Measurements from ENCODE around the gene GPX2.
A peak's percentile ranks its signal among the peaks of the same experiment; 100 is the strongest.

The GPX2 gene

GRCh38 chr14:64939817-64940190, 2.7 kb downstream of the GPX2 start:
- DNase-seq (ENCODE audit: low read depth), result no peak

DNA sequence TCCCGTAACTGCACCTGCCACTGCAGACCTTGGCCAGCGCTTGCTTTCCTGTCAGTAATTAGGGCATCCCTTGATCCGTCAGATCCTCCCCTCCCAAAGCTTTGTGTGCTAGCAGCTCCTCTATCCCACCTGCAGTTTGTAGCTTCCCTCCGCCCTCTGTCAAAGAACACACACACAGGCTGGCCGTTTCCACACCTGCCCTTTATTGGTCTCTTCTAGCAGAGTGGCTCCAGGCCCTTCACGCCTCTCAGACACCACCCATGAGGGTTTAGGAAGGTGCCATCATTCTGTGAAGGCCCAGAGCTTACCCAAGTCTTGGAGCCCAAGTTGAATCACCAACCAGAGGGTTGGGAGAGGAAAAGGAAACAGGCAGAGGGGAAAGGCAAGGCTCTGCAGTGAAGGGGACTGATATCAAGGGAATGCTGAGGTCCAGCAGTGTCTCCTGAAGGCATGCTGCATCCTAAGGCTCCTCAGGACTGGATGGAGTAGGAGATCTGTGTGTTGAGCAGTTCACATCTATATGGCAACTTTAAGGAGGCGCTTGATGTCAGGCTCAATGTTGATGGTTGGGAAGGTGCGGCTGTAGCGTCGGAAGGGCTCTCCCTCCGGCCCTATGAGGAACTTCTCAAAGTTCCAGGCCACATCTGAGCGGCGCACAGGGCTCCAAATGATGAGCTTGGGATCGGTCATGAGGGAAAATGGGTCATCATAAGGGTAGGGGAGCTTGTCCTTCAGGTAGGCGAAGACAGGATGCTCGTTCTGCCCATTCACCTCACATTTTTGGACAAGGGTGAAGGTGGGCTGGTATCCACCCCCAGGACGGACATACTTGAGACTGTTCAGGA, 3.4 kb downstream of the GPX2 start:
- DNase-seq (ENCODE audit: low read depth), result no peak

DNA sequence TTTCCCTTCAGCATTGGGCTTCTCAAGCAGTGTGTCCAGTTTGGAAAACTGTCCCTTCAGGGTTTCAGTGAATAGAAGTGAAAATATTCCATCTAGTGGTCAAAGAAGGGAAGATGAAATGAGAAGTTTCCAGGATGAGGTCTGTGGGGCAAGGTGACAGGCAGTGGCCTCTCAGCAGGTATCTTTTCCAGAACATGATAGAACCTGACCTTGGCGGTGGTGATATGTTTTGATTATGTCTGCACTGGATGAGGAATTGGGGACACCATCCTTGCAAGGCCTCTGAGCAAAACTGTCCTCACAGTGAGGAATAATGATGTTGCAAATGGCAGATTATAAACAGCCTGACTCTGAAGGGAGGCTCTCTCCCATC, 4.7 kb downstream of the GPX2 start:
- no peak for DNase-seq (ENCODE audit: low read depth)

- DNase-seq (ENCODE audit: low read depth), result no peak
These were observed 5.2 kb downstream of the GPX2 start for GRCh38 chr14:64937171-64937820.

DNA sequence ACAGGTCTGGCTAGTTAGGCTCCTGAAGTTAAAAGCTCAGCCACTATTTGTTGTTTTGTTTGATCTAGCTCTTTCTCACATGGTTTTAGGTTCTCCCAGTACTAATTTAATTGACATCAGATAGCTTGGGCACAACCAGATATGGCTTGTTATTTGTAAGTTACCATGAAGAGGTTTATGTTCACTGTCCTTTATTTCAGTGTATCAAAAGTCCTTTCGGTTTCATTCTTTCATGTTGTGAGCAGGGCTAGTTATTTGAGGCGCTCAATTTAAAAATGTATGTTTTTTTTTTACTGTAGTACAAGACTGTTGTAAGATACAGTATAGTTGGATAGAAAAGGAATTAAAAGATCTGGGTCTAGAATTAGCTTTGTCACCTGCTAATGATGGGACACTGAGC, 7.0 kb downstream of the GPX2 start:
- no peak for DNase-seq (ENCODE audit: low read depth)

DNA sequence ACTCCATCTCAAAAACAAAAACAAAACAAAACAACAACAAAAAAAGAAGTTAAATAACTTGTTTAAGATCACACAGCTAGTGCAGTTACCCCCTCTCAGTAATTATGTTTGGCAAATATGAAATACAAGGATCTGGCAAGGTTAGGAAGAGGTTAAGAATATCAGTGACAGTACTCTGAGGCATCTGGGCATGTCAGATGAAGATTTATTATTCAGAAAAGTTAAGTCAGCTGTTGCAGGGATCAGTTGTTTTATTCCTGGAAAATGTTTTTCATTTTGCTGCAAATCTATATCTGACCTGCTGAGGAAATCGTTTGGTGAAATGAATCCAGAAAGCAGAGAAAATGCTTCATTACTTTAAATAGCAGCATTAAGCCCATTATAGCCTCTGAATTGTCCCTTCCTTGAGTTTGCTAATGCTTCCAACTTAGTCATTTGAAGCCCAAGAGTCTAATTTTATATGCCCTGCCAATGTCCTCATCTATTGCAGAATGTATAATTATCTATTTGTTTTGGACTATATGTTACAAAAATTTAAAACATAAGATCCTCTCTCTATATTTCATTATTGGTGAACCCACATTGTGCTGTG, 8.1 kb downstream of the GPX2 start:
- no peak for DNase-seq (ENCODE audit: low read depth)

DNA sequence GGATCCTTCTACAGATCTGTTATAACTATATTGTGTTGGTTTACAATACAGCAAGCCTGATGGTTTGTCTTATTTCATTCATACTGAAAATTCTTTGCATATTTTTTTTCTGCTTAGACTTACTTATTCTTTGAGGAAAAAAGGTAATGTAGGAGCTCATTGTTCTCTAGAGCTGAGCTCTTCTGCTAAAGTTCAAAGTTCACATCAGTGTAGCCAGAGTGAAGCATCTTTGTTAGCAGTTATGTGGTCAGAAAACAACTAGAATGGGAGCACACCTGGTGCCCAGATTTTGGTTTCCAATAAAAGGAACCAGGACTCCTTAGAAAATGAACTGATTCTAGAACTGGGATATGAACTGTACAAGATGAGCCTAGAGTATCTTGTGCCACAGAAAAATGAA, 10.3 kb downstream of the GPX2 start:
- no peak for DNase-seq (ENCODE audit: low read depth)

GRCh38 chr14:64931123-64931522, 11.4 kb downstream of the GPX2 start:
- DNase-seq (ENCODE audit: low read depth), result no peak

DNA sequence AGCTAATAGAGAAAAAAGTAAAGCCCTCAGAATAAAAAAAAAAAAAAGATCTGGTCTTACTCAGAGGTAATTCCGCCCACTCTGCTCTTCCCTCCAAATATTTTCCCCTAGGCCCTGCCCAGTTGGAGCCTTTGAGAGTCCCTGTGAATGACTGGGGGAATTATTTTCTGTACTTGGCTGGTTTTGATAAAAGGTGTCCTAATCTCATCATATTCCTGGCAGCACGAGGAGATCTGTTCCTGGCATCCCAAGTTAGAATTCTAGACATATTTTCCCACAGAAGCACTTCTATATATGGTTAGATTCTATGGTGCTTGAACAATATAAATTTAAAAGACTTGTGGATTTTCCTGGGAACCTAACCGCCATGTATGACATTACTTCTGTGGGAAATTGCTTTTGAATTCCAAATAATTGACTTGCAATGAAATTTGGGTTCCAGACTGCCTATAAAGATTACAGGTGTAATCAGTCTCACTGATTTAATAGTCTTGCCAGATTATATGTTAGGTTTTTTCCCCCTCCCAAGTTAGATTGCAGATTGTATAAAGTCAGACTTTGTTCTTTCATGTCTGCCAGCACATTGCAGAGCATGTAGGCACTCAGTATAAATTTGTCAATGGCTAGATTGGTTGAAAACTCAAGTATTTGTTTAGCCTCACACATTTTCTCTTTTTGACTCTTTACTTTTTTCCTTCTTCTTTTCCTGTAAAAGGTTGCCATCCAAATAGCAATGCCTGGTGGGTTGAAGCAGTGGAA, 12.3 kb downstream of the GPX2 start:
- DNase-seq (ENCODE audit: low read depth), result no peak

DNA sequence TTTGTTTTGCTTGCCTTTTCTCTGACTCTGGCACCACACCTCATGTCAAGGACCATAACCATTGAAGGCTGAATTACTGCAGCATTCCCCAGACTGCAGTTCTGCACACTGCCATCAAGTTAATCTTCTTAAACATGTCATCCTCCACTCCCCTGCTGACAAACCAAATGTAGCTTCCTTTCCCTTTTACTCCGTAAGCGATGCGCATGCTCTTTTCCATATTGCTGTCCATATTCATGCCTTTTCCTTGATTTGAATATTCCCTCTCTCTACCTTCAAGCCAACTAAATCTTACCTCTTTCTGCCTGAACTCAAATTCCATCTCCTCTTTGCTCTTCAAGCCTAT, 13.6 kb downstream of the GPX2 start:
- DNase-seq (ENCODE audit: low read depth), result no peak

DNA sequence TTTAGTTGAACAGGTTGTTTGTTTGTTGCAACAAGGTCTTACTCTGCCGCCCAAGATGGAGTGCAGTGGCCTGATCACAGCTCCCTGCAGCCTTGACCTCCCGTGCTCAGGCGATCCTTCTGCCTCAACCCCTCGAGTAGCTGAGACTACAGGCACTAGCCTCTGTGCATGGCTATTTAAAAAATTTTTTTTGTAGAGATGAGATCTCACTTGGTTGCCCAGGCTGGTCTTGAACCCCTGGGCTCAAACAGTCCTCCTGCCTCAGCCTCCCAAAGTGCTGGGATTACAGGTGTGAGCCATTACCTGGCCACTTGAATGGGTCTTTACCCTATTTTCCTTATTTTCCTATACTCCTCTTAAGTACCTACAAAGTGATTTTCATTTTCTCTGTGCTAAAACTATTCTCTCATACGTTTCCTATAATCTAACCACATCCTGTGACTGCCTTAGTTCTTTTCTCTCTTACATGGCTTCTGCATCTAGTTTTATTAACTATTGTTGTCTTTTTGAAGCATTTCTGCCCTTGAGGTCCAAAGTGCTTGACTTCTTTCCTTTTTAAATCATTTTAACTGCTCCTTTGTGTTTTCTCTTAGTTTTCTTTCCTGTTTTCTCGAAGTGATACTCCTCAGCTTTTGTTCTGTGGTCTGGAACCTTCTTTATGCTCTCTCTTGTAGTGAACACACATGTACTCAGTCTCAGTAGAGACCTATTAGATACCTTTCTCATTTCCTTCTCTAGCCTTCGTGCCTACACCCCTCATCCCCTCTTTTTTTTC, 14.1 kb downstream of the GPX2 start:
- no peak for DNase-seq (ENCODE audit: low read depth)

DNA sequence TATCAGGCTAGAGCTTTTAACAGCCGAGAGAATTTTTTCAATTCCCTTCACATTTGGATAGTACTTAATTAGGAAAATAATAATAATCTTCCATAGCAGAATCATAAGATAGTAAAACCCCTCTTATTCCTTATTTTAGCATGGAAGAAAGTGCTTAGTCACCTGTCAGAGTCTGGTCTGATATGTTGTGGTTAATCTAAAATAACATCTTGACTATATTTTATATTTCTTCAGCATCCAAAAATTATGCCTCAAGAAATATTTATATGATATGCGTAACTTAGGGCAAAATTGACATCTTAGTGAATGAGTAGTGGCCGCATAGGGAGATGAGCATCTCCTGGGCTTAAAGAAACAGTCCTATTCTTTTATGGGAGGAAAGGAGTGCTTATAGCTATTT, 15.5 kb downstream of the GPX2 start:
- DNase-seq (ENCODE audit: low read depth), result no peak

DNA sequence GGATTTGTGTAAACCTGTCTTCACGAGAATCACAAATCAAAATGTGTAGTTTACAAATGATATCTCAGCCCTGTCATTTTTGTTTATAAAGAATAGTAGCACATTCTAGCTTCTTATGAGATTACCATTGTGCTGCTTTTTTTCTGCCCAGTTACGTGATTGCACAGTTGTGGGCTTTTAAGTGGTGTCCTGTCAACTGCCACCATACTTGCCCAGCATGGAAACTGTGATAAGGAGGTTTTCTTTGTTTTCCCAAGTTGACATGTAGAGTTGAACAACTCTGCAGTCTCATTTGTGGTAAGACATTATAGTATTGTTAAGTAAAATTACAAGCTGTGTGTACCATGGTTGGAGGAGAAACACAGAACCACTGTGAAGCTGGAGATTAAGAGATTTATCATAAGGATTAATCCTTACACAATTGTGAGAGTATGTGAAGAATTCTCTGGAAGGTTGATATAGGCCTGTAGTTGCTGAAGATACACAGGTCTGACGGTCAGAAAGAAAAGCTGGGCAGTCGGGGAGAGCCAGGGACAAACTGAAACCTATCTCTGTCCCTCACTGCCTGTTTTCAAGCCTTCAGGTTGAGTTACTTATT, 16.0 kb downstream of the GPX2 start:
- no peak for DNase-seq (ENCODE audit: low read depth)

DNA sequence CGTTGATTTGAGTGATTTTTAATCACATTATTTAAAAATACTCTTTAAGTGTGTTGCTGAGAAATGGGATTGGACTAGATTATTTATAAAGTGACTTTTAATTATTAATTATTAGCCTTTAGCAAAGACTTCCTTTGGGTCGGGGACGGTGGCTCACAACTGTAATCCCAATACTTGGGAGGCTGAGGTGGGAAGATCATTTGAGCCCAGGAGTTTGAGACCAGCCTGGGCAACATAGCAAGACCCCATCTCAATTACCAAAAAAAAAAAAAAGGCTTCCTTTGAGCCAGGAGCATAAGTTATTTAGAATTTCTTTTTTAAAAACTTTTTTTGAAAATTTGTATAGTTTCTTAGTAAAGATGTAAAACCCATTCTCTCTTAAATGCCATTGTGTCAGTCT, 19.5 kb downstream of the GPX2 start:
- DNase-seq (ENCODE audit: low read depth), result no peak

DNA sequence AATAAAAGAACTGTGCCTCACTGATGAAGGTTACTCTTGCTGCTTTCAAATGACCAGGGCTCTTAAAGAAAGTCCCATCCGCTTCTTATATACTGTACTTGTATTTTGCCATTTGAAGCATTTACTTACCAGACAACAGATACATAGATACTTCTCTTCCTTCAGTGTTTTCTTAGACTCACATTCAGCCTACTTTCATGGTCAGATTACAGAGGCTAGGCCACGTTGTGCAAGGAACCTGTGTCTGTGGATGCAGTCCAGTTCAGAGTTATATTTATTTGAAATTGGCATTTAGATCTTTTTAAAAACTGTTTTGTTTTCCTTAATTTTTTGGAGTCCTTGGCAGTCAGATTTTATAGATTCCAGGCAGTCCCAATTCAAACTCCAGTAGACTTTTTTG, 22.1 kb downstream of the GPX2 start:
- DNase-seq (ENCODE audit: low read depth), result no peak

- DNase-seq (ENCODE audit: low read depth), result no peak
These were observed 22.9 kb downstream of the GPX2 start for GRCh38 chr14:64919618-64920017.

- DNase-seq (ENCODE audit: low read depth), result no peak
These were observed 23.3 kb downstream of the GPX2 start for GRCh38 chr14:64919215-64919614.

GRCh38 chr14:64918216-64918615, 24.3 kb downstream of the GPX2 start:
- DNase-seq (ENCODE audit: low read depth), result no peak

DNA sequence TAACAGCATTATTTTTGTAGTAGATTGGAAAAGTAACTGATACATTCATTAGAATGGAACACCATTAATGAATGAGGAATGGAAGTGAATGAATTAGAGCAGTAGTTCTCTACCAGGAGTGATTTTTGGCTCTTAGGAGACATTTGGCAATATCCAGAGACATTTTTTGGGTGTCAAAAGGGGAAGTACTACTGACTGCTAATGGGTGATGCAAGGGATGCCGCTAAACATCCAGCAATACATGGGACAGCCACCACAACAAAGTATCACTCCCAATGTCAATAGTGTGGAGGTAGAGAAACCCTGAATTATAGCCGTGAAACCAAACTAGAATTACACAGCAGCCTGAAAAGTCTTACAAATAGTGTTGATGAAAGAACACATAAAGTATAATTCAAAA, 26.7 kb downstream of the GPX2 start:
- DNase-seq (ENCODE audit: low read depth), result no peak

GRCh38 chr14:64915029-64915424, 27.5 kb downstream of the GPX2 start:
- DNase-seq (ENCODE audit: low read depth), result no peak

GRCh38 chr14:64914237-64915028, 28.1 kb downstream of the GPX2 start, which contains the start of gene CHURC1:
Gene CHURC1 (plus strand): TSS chr14:64914455. CDS start chr14:64914496, 41 bp downstream.
- peak; percentile 97 for DNase-seq (ENCODE audit: low read depth)

Measured in stimulated activated CD8-positive, alpha-beta memory T cell treated with anti-CD3 and anti-CD28 coated beads, Interleukin-12 subunit alpha, Interleukin-12 subunit beta, amount 100 ng/mL, for 1 hour (primary cell).